AG04450 (cell line): ENCODE measurements around the gene NSUN3. TPM values are rescaled to one million over a fixed set of nuclear protein-coding genes. Genes with fewer than 3 reads are reported as not detected.

Experiments
- CTCF ChIA-PET: fragments of 300-600, 350-600 bp; formaldehyde crosslinking; extraction: SDS; loops from one replicate; lab custom pipeline; 2022; ENCODE audit warnings: antibody characterized with exemption, inconsistent platforms; lab: Charles Lee
- POLR2A ChIA-PET: fragments of 350-600 bp; formaldehyde crosslinking; extraction: SDS; loops from one replicate; lab custom pipeline; 2021; ENCODE audit warnings: antibody characterized with exemption, inconsistent platforms; lab: Yijun Ruan, JAX
- DNase-seq: peaks from one replicate; pipeline ENCODE4 v3.0.0-alpha.2; 2011; ENCODE audit warnings: low read depth, low spot score
- H3K27ac ChIP-seq: one replicate; pipeline ENCODE4 v1.5.1; 2012; ENCODE audit warnings: low read depth, low read length, control low read depth
- H3K27me3 ChIP-seq: one replicate; pipeline ENCODE4 v1.6.0; 2012; ENCODE audit warnings: low read length; ENCODE audit not compliant: control insufficient read depth, insufficient read depth
- H3K4me3 ChIP-seq: 2 replicates; pipeline ENCODE4 v1.5.1; 2011; ENCODE audit warnings: mild to moderate bottlenecking, low read depth, low read length, control low read depth
- H3K9me3 ChIP-seq: 2 replicates; pipeline ENCODE4 v1.5.1; 2012; ENCODE audit warnings: low read length; ENCODE audit not compliant: control insufficient read depth, insufficient read depth
- CTCF ChIP-seq: IDR thresholded peaks from 2 replicates; pipeline ENCODE4 v1.5.1; 2011; ENCODE audit warnings: low read depth, low read length, control low read depth, inconsistent platforms
- polyA plus RNA-seq: library from polyadenylated mRNA; depleted of rRNA; stranded (reverse); fragments of >200 nt; gene quantifications from 2 replicates; pipeline ENCODE4 v1.2.3, GENCODE V29; 2011

NSUN3 gene
- polyA plus RNA-seq, 1 experiment: 7.7 TPM

- no peaks in the 10 kb centered on the region for H3K27me3 ChIP-seq
- POLR2A ChIA-PET: no interaction called here
Observed at GRCh38 chr3:94167796-94168195, 104.9 kb downstream of the NSUN3 start.

GRCh38 chr3:94171954-94172353 is 109.1 kb downstream of the NSUN3 start:
- DNase-seq: no peak
- no peaks in the 10 kb centered on the region for H3K27me3 ChIP-seq
- H3K4me3 ChIP-seq: no peak overlapping the region
- no peak overlapping the region for H3K27ac ChIP-seq
- CTCF ChIA-PET: no interaction called here
- no peaks in the 10 kb centered on the region for H3K9me3 ChIP-seq
- POLR2A ChIA-PET: no interaction called here
- no peak for TF ChIP-seq CTCF

More at GRCh38 chr3:94167796-94168195, 104.9 kb downstream of the NSUN3 start:
- no peak for TF ChIP-seq CTCF
- no peak overlapping the region for H3K4me3 ChIP-seq
- H3K27ac ChIP-seq: no peak overlapping the region
- no peaks in the 10 kb centered on the region for H3K9me3 ChIP-seq
- CTCF ChIA-PET: interaction anchor here (1.5 kb wide), 1 partner anchor 82 kb away, joined by 4 read pairs; no protein-coding TSS in a partner anchor
- DNase-seq: no peak

GRCh38 chr3:94172695-94173310 is 109.9 kb downstream of the NSUN3 start:
- POLR2A ChIA-PET: no interaction called here
- no peak for TF ChIP-seq CTCF
- DNase-seq: no peak
- H3K27ac ChIP-seq: no peak overlapping the region
- H3K4me3 ChIP-seq: no peak overlapping the region
- no peaks in the 10 kb centered on the region for H3K9me3 ChIP-seq
- CTCF ChIA-PET: no interaction called here
- H3K27me3 ChIP-seq: no peaks in the 10 kb centered on the region

GRCh38 chr3:94173673-94174434 is 111.0 kb downstream of the NSUN3 start:
- no peaks in the 10 kb centered on the region for H3K27me3 ChIP-seq
- ChIA-PET POLR2A (no interaction called here), CTCF (interaction anchor here (1.2 kb wide), 1 partner anchor 61 kb away, joined by 3 read pairs; no protein-coding TSS in a partner anchor)
- no peaks in the 10 kb centered on the region for H3K9me3 ChIP-seq
- no peak for DNase-seq
- H3K4me3 ChIP-seq: no peak overlapping the region
- TF ChIP-seq CTCF: no peak
- H3K27ac ChIP-seq: no peak overlapping the region

- CTCF ChIA-PET: no interaction called here
Observed at GRCh38 chr3:94175677-94176076, 112.8 kb downstream of the NSUN3 start.

More at GRCh38 chr3:94175677-94176076, 112.8 kb downstream of the NSUN3 start:
- TF ChIP-seq CTCF: no peak
- no peaks in the 10 kb centered on the region for H3K27me3 ChIP-seq
- POLR2A ChIA-PET: no interaction called here
- no peak overlapping the region for H3K27ac ChIP-seq
- H3K9me3 ChIP-seq: no peaks in the 10 kb centered on the region
- no peak overlapping the region for H3K4me3 ChIP-seq
- DNase-seq: no peak
